ENCODE data around the gene EXOSC2.

EXOSC2 gene, protein sequence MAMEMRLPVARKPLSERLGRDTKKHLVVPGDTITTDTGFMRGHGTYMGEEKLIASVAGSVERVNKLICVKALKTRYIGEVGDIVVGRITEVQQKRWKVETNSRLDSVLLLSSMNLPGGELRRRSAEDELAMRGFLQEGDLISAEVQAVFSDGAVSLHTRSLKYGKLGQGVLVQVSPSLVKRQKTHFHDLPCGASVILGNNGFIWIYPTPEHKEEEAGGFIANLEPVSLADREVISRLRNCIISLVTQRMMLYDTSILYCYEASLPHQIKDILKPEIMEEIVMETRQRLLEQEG

DNA sequence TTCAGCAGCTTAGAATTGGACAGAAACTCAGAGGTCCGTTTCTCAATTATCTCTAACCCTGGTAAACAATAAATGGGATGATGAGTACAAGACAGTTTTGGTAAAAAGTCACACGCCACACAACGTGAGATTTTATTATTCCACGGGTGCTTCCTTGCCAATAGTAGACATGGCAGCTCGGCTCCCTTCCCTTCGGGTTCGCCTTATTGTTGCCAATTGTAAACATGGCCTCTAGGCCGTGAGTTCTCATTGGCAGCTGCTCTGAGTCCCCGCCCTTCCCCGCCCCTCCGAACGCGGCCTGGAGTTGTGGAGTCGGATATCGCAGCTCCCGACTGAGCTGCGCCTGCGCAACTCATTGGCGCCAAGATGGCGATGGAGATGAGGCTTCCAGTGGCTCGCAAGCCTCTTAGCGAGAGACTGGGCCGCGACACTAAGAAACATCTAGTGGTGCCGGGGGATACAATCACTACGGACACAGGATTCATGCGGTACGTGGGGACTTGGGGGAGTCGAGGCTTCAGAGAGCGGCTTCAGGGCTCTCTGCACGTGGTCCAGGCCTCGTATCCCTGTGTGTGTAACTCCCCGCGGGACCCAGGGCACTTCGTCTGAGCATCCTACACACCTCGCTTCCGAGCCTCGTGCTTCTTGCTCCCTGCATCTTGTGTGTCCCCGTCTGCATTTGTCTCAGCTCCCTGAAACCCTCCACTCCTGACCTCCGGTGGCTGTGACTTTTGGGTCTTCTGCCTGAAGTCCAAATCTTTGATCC, at the start of gene EXOSC2:
Gene EXOSC2, plus strand, starts transcription at position 355 of the 766 bp plus-strand sequence. Its CDS starts 12 bp downstream, at position 367.
- DNase-seq: peak; percentile 99

DNA sequence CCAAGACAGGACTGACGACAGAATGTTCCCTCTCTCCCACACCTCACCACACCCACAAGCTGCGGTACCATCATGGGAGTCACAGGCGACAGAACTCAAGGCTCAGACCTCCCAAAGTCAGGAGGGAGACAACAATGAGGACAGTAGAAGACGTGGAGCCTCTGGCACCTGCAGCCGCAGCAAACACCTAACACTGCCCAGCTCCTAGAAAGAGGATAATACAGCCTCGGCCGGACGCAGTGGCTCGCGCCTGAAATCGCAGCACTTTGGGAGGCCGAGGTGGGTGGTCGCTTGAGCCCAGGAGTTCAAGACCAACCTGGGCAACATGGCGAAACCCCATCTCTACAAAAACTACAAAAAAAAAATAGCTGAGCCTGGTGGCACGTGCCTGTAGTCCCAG, 42.4 kb upstream of the EXOSC2 start:
- DNase-seq: no peak

DNA sequence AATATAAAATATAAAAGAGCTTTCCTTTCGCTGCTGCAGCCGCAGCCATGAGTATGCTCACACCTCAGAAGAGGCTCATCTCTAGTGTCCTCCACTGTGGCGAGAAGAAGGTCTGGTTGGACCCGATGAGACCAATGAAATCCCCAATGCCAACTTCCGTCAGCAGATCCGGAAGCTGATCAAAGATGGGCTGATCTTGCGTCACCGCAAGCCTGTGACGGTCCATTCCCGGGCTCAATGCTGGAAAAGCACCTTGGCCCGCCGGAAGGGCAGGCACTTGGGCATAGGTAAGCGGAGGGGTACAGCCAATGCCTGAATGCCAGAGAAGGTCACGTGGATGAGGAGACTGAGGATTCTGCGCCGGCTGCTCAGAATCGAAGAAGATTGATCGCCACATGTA, 41.8 kb upstream of the EXOSC2 start:
- DNase-seq: no peak

DNA sequence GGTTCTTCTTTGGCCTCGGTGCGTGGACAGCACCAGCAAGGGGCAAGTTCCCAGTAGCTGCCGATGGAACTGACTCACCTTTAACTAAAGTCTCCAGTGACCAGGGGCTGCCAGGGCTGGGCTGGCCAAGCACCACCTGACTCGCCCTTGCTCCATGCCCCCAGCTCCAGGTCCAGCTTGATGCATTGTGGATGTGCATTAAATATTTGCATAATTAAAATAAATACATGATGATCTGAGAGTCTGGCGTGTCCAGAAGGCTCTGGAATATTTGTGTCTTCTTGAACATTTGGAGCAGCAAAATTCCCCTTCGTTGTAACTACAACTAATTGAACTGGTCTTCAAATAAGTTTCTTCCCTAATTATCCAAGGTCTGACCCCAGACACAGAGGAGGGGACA, 38.7 kb upstream of the EXOSC2 start:
- no peak for DNase-seq

DNA sequence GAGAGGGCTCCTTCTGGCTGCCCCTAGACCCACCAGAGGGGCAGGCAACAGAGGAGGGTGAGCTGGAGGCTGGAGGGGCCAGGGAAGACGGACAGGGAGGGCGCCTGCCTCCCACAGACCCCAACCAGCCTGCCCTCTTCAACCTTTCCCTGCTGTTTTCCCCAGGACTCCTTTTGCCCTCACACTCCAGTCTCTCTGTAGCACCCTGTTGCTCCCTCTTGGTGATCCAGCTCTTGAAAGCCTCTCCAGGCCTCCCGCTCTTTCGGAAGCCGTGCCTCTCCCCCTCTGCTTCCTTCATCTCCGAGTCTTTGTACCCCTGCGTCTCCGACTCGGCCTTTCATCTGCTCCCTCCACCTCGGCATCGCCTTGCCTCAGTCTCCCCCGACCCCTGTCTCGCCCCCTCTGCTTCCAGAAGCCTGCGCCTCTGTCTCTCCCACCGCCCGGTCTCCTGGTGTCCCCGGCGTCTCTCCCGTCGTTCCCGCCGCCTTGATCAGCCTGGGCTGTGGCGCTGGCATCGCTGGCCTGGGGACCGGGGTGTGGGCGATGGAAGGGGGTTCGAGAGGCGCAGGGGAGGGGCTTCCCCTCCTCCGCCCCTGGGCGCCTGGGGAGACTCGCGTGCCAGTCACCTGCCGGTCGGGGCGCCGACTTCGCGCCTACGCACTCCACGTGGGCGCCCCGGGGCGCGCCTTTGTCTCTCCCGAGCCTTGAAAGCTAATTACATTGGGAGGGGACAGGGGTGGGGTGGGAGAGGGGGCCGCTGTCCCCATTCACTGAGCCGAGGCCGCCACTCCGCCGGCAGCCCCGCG, 34.5 kb upstream of the EXOSC2 start:
- no peak for DNase-seq

DNA sequence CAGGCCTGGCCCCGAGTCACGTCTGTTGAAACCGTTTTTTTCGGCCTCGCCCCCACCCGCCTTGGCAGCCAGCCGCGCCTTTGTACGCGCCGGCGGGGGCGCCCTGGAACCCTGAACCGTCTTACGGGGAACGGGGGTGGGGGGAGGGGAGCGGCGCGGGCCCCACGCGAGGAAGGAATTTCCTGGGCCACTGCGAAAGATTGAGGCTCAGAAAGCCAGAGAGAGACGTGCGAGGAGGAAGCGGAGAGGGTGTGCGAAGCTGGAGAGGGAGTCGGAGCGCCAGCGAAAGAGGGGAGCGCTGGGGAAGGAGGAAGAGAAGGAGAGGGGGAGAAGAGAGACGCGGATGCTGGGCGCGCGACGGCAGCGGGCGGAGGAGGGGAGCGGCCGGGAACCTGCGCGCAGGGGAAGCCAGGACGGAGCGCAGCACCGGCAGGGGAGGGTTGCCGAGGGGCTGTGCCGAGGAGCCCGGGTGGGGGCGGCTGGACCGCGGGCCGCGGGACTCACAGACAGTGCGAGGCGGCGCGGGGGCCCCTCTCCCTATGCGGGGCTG, 33.8 kb upstream of the EXOSC2 start:
- DNase-seq: no peak

DNA sequence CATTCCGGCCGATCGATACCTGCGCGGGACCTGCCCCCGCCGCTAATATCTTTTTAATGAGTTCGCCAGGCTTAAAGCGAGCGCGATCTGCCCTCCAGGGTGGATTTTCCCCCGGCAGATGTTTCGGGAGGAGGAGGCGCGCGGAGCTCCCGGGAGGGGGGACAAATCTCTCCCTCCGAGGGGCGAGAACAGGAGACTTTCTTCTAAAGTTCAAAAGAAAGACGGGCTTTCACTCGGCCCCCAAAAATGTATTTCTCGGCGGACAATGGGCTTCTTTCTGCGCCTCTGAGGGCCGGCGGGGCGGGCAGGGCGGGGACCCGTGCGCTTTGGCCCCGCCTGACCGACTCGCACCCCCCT, 33.3 kb upstream of the EXOSC2 start:
- DNase-seq: no peak

DNA sequence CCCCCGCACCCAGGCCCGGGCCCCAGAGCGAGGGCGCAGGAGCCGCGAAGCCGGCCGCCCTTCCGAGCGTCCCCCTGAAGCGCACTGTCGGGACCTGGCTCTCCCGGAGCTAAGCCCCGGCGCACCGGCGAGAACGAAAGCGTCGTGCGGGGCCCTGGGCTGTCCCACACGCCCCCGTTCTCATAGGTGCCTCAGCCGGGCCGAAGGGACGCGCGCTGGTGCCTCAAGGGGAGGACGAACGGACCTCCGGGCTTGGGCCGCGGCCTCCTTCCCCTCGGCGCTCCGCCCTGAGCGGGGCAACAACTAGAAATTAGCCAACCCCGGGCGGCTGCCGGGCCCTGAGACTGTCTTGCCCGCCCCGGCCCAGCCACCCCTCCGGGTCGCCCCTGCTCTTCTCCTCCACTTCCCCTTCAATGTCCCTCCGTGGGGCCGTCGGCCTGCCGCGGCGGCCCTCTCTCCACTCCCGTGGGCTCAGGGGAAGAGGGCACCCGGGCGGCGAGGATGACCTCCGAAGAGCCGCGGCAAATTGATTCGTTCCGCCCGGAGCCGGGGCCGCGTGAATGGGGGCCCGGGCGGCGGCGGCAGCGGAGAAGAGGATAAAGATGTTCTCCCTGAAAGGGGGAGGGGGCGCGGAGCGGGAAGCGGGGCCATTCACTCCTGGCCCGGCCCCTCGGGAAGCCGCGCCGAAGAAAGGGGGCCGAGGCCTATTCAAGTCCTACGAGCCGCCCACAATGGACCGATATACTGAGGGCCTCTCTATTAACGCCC, 32.7 kb upstream of the EXOSC2 start:
- DNase-seq: no peak

DNA sequence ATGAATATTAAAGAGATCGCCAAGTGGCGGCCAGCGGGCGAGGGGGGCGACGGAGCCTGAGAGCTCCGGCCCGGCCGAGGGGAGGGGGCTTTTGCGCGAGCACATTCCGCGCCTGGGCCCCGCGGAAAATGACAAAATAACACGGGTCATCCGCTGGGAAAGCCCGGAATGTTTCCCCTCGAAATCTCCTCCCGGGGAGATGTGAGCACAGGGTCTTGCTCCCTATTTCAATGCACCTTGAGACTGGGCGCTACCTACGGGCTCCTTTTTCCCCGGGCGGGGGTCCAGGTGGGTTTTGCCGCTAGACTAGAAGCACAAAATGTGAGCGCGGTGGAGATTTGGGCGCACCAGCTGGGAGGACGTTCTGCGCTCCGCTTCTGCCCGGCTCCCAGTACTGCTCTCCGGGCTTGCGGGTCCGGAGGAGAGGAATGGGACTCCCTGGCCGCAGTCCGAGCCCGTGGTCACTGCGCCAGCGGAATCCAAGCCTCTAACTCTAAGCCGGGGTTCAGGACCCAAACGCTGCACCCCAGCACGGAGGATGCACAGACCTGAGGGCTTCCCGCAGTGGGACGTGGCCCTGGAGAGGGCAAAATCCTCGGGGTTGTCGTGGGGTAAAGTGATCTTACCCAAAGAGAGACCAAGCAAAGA, 32.0 kb upstream of the EXOSC2 start:
- DNase-seq: no peak

DNA sequence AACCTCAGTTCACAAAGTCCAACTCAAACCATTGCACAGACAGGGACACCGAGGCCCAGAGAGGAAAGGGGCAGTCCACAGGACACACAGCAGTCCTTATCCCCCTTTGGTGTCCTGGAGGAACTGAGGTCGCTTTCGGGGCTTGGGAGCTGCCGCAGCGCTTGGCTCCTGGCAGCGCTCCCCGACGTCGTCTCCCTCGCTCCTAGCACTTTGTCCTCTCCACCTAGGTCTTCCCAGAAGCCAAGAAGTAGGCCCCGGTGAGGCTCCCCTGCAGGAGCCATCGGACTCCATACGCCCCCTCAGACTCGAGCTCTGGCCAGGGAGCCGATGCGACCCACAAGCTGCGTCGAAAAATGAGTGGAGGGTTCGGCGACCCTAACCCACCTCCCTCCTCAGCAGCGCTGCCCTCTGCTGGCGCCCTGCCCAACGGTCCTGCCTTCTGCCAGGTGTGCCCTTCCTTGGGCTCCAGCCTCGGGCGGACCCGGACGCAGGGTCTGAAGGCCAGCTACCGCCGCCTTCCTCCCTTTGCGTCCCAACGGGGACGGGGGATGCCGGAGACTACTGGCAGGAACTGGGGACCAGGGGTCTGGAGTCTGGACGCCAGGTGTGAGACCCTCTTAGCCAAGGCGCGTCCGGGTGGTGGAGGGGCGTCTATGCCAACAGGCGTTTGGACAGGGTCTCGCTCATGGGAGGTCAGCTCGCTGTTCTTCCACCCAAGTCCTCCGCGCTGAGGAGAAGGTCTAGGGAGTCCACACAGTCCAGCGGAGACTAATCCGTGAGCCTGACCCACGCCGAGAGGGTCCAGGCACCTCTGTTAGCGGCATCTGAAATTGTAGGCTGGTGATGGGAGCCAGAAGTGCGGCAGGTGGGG, 31.2 kb upstream of the EXOSC2 start:
- no peak for DNase-seq

DNA sequence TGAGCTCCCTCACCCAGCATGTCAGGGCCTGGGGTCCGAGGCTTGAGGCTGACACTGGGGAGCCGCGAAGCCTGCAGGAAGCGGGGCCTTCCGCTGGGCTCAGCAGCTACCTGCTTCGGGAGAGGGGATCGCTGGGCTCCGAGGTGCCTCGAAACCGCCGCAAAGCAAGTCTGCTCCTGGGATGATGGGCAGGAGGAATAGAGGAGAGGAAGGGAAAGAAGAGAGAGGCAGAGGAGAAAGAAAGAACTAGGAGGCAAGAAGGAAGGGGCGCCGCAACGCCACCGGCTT, 30.7 kb upstream of the EXOSC2 start:
- no peak for DNase-seq

DNA sequence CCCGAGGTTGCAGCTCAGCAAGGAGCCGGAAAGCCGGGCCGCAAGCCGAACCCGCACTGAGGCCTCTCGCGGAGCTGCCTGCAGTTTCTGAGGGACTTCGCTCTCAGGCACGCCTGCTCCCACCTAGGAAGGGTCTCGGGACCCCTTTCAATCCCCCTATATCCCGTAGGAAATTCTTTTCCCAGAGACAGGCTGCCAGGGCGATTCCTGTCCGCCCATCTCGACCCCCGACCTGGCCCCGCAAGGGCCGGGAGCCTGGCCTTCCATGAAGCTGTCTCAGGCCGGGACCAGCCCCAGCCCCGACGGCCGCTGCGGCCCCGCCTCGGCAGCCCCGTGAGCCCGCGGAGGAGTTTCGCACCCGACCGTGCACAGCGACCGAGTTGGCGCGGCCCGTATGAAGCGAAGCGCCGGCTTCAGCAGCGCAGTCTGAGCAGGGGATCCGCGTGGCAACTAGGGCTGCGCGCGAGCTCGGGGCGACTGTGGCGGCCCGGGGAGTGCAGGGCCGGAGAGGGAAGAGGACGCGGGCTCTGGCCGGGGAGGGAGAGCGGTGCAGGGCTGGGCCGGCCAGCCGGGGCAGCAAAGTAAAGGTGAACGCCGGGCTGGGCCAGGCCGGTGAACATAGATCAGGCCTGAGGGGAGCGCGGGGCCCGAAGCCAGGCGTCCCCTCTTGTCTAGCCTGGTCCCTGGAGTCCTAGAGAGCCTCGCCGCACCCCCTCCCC, 30.2 kb upstream of the EXOSC2 start:
- no peak for DNase-seq

DNA sequence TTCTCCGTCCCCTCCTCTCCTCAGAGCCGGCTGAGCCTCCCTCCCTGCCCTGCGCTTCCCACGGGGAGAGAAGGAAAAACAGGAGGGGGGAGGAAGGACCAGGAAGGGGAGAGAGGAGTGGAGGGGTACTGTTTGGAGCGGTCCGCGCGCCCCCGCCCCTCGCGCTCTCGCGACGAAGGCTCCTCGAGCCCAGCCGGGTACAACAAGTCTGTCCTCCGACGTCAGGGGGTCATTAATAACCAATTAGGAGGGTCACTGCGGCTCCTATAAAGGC, 29.7 kb upstream of the EXOSC2 start:
- no peak for DNase-seq

DNA sequence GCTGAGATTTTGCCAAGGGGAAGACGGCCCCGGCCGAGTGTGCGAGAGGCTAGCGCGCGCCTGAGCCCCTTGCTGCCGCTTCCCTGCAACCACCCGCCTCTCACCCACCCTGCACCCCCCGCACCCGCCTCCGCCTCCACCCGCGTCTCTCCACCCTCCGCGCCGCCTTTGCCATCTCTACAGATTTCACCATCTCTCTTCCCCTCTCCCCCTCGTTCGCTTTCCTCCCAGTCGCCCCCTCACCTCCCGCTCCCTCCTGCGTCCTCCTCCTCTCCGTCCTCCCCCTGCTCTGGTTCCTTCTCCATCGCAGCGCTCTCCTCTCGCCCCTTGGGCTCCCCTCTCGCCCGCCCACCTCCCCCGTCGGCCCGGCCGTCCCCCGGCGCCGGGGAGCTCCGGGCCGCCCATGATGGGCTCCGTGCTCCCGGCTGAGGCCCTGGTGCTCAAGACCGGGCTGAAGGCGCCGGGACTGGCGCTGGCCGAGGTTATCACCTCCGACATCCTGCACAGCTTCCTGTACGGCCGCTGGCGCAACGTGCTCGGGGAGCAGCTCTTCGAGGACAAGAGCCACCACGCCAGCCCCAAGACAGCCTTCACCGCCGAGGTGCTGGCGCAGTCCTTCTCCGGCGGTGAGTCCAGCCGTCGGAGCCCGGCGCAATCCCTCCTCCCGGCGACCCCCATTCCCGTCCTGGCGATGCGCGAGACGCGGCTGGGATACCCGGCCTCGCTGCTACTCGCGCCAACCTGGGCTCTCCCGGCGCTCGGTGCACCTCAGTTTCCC, 29.1 kb upstream of the EXOSC2 start, which contains the start of gene PRDM12:
Gene PRDM12, plus strand, starts transcription at position 344 of the 778 bp plus-strand sequence. Its CDS starts 60 bp downstream, at position 404.
- DNase-seq: no peak

DNA sequence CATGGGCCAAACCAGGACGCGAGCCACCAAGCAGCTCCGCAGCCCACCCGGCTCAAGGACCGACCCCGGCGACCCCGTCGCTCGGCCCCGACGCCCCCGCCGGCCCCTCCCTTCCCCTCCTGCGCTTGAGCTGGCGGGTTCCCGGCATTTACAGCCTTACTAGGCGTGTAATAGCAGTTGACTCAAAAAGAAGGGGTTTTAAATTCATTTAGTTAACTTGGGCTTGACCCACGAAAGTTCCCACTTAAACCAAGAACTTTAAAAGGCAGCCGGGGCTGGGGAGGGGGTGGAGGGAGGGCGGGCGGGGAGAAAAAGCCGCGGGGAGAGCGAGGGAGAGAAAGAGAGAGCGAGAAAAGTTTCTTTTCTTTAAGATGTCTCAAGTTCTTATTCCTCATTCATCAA, 28.6 kb upstream of the EXOSC2 start:
- DNase-seq: no peak

DNA sequence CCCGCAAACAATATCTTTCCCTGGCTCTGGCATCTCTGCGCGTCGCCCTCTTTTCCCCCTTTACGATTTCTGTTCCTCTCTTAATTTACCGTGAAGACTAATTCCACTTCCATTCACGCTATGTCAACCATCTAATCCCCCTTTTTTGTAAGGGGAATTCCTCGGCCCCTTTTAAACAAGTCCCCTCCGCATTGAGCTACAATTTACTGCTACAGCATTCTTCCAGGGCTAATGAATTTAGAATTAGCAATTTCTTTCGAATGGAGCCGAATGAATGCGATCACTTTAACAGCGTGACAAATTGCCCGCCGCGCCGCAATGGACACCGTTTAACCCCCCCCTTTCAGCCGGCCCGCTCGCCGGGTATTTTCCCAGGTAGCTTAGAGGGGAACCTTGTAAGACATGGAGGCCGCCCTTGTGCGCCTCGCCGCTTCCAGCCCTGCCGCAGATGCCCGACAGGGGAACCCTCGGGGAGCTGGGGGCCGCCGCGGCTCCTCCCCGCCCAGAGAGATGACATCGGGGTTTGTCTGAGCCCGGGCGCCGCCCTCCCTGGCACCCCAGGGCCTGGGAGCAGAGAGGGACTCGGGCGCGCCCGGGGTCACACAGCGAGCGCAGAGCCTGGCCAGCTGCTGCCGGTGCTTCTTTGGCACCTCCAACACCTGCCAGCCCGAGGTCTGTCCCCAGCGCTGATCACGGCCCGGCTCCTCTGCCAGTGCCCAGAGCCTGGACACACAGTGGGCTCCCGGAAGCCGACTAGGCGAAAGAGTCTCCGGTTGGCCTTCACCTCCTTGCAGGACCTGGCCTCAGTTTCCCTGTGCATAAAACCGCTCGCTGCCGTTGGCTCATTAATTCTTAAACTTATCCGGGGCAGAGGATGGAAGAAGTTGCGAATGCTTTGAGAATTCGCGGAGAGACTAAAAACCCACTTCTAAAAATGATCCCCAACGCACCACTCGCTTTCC, 27.9 kb upstream of the EXOSC2 start:
- DNase-seq: no peak

DNA sequence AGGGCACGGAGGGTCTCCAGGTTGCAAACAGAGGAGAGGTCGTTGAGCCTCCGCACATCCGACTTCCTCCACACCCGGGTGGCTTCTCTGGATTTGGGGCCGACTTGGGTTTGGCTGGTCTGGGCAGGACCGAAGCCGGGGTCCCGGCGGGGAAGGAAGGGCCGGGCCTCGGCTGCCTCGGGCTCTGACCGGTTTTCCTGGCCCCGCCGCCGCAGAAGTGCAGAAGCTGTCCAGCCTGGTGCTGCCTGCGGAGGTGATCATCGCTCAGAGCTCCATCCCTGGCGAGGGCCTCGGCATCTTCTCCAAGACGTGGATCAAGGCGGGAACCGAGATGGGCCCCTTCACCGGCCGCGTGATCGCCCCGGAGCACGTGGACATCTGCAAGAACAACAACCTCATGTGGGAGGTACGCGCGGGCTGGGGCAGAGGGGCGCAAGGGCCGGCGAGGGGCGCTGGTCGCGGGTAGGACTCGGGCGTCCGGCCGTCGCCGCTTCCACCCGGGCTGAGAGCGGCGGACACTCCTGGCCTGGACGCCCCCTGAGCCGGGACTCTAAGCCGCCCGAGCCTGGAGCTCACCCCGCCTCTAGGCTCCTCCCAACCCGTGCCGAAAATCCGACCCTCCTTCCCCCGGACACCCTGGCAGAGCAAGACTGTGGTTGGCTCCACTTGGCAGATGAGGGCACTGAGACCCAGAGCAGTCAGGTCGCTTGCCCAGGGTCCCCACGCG, 27.0 kb upstream of the EXOSC2 start:
- DNase-seq: no peak

DNA sequence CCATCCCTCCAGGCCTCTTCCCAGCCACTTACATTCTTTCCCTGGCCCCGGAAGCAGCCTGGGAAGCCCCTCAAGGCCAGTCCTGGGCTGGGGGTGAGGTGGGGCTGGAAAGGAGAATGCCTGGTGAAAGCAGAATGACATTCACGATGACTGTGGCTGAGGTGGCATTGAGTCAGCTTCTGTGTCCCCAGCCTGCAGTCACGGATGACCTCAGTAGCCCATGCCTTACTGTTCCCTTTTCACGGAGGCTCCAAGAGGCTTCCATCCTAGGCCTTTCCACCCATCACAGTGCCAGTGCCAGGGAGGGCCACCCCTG, 26.5 kb upstream of the EXOSC2 start:
- DNase-seq: no peak

Measured in activated effector memory CD4-positive, alpha-beta T cell treated with anti-CD3 and anti-CD28 coated beads, Interleukin-2, amount 50 U/mL, for 16 hours (primary cell).